Coronary artery (tissue), 2 donors: Measurements from ENCODE around the gene NDRG3.

Experiments used
- DNase-seq: peaks from one replicate; pipeline ENCODE4 v3.0.0-alpha.2; 2017; ENCODE audit warnings: low spot score
- H3K27ac ChIP-seq, 2 donors: fragments of 200-600 bp; sonication (generic); one replicate each; pipeline ENCODE4 v1.5.1; 2016 to 2019
- H3K4me3 ChIP-seq: fragments of 200-600 bp; sonication (generic); 2 replicates; pipeline ENCODE4 v1.5.1; 2016; ENCODE audit warnings: mild to moderate bottlenecking, moderate library complexity
- TF ChIP-seq, protein P1 (sequence below): fragments of 200-600 bp; sonication (generic); IDR thresholded peaks from one replicate; pipeline ENCODE4 v1.5.1; 2019; ENCODE audit warnings: antibody characterized with exemption

Gene NDRG3

DNA sequence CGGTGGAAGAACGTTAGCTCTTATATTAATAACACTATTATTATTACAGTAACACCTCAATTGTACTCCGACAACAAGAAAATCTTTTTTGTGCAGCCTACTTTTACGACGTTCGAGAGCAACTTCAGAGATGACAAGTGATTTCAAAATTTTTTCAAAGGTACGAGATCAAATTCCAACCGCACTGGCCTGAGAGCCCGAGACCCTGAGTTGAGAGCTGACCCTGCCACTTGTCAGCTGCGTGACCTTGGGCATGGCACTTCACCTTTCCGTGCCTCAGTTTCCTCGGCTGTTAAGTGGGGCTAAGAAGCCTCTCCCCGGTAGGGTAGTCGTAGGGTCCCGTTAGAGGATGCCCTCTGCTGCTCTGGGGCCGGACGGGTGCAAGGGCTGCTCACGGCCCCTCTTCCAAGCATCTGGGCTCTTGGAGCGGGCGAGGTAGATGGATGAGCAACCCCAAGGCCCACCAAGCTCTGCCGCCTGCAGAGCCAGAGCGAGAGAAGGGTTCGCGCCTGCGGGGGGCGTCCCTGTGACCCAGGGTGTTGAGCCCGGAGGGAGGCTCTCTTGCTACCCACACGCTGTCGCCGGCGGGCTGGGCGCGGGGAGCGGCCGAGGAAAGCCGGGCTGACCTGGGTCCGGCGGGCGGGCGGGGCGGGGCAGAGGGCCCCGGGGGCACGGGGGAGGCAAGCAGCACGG, 510 bp downstream of the NDRG3 start:
- no peak for DNase-seq
- Histone ChIP-seq H3K4me3 (peak overlapping the region; percentile 84), H3K27ac (peak overlapping the region; percentile 81 to 88)
- TF ChIP-seq, protein P1, sequence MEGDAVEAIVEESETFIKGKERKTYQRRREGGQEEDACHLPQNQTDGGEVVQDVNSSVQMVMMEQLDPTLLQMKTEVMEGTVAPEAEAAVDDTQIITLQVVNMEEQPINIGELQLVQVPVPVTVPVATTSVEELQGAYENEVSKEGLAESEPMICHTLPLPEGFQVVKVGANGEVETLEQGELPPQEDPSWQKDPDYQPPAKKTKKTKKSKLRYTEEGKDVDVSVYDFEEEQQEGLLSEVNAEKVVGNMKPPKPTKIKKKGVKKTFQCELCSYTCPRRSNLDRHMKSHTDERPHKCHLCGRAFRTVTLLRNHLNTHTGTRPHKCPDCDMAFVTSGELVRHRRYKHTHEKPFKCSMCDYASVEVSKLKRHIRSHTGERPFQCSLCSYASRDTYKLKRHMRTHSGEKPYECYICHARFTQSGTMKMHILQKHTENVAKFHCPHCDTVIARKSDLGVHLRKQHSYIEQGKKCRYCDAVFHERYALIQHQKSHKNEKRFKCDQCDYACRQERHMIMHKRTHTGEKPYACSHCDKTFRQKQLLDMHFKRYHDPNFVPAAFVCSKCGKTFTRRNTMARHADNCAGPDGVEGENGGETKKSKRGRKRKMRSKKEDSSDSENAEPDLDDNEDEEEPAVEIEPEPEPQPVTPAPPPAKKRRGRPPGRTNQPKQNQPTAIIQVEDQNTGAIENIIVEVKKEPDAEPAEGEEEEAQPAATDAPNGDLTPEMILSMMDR = no peak

DNA sequence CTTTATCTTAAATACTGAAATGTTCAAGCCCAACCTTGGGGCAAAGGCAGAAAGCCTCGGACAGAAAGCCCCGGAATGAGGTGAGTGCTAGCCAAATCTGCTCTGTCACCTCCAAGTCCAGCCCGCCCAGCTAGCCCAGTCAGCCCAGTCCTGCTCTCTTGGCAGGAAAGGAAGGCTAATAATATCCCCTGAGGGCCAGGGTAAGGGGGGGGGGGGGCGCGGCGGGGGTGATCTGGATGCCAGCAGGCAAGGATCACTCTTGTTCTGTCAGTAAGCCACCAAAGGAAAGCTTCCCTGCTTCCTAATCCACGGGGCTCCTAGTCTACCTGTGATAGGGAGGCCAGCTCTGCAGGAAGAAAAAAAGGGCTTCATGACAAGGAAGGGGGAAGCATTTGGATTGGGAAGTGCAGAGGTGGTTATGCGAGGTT, 1.1 kb downstream of the NDRG3 start:
- TF ChIP-seq, protein P1 = no peak
- Histone ChIP-seq H3K4me3 (peak overlapping the region; percentile 84), H3K27ac (peak overlapping the region; percentile 81 to 88)
- peak; percentile 85 for DNase-seq

DNA sequence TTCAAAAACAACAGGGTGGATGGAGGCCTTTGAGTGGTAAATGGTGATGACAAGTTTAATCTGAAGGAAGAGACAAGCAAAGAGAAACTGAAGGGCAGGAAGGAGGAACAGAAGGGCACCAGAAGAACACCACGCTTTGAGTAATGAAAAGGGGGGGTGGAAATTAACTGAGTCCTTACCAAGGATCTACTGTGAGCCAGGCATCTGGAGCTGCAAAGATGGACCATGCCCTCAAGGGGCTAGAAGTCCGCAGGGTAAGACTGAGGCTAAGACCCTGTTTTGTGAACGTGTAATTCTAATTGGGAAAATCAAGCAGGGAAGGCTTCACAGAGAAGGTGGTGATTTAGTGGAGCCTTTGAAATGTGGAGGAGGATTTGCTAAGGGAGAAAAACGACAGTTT, 1.6 kb downstream of the NDRG3 start:
- peak overlapping the region; percentile 84 for H3K4me3 ChIP-seq

DNA sequence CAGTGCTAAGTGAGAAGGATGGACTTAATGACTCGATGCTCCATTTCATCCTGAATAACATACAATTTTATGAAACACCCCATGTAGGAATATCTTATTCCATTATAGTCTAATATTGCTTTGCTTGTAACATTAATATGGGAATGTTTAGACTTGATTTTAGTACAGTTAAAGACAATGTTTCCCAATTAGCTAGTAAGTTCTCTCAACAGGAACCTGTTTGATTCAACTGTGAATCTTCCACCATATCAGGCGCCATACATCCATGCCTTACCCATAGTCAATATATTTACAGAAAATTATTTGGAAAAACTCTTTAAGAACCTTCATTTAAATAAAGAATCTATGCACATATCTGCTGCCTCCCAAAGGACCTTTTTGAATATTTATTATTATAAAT, 3.3 kb downstream of the NDRG3 start:
- Histone ChIP-seq H3K27ac (no peak overlapping the region), H3K4me3 (no peak overlapping the region)
- TF ChIP-seq, protein P1 = no peak
- DNase-seq = no peak

More for the DNA sequence above, 1.6 kb downstream of the NDRG3 start:
- peak overlapping the region; percentile 81 to 88 for H3K27ac ChIP-seq
- DNase-seq = no peak
- TF ChIP-seq, protein P1 = no peak

DNA sequence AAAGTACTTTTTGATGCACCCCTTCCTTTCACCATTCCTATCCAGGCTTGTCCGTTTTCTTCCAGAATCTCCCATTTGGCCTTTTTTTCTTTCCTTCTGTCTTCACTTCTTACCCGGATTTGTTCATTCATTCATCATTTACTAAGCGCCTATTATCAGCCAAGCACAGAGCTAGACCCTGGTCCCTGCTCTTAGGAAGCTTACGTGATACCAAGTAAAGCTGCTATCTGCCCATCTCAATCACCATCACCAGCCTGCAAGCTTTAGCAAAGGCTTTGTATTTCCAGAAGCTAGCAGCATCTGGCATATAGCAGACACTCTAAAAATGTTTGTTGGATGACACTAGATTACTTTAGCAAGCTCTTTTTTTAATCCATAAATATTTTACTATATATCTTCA, 4.8 kb downstream of the NDRG3 start:
- H3K4me3 ChIP-seq = no peak overlapping the region
- DNase-seq = no peak
- TF ChIP-seq, protein P1 = no peak
- no peak overlapping the region for H3K27ac ChIP-seq

DNA sequence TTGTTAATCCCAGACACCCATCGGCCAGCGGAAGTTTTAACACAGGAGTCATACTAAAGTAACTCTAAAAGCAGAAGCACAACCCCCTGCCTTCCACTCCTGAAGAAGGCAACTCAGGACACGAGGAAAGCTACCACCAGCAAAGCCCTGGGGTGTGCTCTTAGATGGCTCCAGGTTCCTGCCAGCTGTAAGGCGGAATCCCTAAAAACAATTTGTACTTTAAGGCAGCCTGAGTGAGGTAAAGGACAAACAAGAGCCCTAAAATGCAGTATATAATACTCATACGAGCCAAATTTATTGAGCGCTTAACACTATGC, 8.7 kb downstream of the NDRG3 start:
- no peak for DNase-seq
- Histone ChIP-seq H3K27ac (no peak overlapping the region), H3K4me3 (no peak overlapping the region)
- TF ChIP-seq, protein P1 = no peak

DNA sequence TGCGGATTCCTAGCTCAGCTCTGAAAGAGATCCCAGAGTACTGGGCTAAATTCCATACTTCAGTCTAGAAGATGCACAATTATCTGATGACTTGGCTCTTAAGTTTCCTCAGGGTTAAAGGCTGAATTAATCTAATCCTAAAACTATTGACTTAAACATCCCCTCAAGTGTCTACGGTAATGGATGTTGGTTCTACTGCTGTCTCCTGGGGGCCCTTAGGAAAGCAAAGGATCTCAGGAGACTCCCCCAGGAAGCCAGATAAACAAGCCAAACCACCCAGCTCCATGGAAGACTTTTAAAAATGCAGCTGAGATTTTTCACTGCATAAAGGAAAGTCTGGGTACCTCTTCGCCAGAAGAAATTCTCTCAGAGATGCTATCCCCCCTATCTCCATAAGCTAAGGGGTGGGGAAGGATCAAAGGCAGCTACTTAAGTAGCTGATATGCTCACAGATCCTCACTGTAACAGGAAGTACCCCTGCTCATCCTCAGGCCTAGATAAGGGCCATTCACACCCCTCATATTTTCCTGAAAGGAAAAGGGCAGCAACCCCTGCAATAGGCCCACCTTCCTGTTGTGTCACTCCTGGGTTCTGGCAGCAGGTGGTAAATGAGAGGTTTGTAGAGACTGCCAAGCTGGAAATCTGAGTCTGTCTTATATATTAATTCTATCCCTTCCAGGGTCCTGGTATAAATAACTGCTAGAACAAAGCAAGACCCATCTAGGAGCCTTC, 9.3 kb downstream of the NDRG3 start:
- TF ChIP-seq, protein P1 = no peak
- Histone ChIP-seq H3K4me3 (no peak overlapping the region), H3K27ac (peak overlapping the region in 1 of 2 donors; percentile 25)
- no peak for DNase-seq
